LNCAP (cell line): ENCODE data around the gene RAD52.

ENCODE experiments used
- TF ChIP-seq, protein P1 (sequence below): fragments of 450-650 bp; IDR thresholded peaks from 2 replicates; pipeline ENCODE4 v1.5.1; 2017; ENCODE audit warnings: mild to moderate bottlenecking

RAD52 gene

DNA sequence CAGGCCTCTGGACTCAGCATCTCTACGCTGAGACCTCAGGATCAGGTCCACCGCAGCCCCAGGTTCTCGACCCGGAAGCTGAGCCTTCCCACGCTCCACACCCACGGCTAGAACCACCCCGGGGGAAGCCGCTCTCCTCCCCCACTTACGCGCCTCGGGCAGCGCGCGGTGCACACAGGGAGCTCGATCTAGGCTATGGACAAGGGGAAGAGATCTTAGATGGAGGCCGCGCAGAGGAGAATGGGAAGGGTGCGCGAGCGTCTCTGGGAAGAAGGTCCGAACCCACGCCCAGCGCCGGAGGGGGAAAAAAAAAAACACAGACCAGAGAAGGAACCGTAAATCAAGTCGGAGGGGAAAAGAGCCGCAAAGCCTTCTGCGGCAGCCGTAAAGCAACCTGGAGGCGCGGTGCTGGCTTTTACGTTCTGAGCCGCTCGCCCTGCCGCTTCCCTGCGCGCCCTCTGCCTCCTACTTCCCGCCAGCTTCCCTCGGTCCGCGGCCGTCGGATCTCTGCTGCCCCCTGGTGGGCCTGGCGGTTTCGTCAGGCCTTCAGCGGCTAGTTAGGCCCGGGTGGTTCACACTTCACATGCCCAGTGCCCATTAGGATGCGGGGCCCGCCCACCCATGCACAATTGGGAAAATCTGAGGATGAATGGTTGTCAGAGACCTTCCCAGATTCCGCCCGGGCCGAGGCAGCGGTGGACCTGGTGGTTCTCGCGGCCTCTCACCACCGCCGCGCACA is at the start of gene RAD52:
Gene RAD52 (minus strand): TSS at position 242 of the 739 bp plus-strand sequence. CDS start 16,636 bp downstream, outside the sequence.
- TF ChIP-seq, protein P1, sequence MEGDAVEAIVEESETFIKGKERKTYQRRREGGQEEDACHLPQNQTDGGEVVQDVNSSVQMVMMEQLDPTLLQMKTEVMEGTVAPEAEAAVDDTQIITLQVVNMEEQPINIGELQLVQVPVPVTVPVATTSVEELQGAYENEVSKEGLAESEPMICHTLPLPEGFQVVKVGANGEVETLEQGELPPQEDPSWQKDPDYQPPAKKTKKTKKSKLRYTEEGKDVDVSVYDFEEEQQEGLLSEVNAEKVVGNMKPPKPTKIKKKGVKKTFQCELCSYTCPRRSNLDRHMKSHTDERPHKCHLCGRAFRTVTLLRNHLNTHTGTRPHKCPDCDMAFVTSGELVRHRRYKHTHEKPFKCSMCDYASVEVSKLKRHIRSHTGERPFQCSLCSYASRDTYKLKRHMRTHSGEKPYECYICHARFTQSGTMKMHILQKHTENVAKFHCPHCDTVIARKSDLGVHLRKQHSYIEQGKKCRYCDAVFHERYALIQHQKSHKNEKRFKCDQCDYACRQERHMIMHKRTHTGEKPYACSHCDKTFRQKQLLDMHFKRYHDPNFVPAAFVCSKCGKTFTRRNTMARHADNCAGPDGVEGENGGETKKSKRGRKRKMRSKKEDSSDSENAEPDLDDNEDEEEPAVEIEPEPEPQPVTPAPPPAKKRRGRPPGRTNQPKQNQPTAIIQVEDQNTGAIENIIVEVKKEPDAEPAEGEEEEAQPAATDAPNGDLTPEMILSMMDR: peak; percentile 97

DNA sequence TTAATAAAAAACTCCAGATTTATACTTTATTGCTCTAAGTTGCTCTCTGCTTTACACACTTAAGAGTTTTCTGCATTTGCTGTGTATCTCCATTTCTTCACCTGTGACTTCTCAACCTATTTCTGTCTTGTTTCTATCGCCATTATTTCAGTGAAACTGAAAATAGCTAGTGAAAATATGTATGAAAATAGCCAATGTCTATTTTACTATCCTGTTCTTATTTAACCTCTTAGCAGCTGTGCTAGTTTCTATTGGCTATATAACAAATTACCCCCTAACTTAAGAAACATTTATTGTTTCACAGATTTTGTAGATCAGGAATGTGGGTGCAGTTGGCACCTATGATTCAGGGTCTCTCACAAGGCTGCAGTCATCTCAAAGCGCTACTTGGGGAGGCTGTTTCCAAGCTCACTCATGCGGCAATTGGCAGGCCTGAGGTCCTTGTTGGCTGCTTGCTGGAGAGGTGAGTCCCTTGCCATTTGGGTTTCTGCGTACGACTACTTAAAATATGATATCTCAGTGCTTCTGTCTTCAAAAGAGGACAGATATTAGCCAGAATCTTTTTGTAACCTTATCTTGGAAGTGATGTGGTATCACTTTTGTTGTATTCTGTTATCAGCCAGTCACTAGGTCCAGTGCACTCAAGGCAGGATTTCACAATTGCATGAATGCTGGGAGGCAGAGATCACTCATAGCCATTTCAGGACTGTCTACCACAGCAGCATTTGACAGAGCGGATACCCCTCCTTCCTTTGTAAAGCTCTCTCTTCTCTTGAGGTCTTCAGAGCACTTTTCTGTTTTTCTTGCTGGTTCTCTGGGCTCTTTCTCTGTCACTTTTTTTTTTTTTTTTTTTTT is 48.8 kb upstream of the RAD52 start:
- TF ChIP-seq, protein P1: no peak

DNA sequence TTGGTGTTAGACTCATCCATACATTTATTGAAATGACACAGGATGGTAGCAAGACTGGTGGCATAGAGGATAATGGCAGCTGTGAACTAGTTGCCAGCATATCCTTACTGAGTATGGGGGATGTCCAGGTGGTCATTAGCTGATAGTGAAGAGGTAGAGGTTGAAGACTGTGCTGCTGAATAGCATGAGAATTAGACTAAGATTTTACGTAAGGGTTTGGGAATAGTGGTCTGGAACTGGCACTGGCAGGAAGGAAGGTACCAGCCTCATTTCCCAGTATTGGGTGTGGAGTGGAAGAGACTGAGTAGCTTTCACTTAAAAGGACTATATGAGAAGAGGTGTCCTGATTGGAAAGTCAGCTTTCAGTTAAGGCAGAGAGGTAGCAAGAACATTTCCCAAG is 48.0 kb upstream of the RAD52 start:
- TF ChIP-seq, protein P1: no peak

DNA sequence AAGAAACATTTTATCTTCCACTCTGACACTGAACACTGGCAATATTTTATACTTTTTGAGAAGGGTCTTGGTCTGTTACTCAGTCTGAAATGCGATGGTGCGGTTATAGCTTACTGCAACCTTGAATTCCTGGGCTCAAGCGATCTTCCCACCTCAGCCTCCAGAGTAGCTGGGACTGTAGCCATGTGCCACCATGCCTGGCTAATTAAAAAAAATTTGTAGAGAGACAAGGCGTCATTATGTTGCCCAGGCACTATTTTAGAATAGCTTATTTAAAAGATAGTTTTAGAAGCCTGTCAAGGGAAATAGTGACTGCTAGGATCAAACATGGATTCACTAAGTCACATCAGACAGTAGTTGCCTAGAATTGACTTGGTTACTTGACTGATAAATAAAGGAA is 47.4 kb upstream of the RAD52 start:
- TF ChIP-seq, protein P1: no peak

DNA sequence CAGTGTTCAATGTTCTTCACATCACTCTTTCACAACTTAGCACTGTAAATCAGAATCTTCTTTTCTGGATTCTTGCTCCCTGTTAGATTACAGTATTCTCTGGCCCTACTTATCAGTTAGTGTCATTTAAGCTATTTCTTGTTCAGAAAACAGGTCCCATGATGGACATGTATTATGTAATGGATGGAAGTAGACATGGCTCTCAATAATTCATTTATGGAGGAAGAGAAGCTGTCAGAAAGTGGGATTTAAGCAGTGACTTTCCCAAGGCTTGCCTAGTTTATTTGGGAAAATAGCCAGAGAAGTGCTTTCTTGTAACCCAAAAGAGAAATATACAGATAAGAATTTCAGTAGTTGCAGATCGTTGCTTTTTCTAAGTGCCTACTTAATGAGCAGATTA is 43.2 kb upstream of the RAD52 start:
- TF ChIP-seq, protein P1: no peak

DNA sequence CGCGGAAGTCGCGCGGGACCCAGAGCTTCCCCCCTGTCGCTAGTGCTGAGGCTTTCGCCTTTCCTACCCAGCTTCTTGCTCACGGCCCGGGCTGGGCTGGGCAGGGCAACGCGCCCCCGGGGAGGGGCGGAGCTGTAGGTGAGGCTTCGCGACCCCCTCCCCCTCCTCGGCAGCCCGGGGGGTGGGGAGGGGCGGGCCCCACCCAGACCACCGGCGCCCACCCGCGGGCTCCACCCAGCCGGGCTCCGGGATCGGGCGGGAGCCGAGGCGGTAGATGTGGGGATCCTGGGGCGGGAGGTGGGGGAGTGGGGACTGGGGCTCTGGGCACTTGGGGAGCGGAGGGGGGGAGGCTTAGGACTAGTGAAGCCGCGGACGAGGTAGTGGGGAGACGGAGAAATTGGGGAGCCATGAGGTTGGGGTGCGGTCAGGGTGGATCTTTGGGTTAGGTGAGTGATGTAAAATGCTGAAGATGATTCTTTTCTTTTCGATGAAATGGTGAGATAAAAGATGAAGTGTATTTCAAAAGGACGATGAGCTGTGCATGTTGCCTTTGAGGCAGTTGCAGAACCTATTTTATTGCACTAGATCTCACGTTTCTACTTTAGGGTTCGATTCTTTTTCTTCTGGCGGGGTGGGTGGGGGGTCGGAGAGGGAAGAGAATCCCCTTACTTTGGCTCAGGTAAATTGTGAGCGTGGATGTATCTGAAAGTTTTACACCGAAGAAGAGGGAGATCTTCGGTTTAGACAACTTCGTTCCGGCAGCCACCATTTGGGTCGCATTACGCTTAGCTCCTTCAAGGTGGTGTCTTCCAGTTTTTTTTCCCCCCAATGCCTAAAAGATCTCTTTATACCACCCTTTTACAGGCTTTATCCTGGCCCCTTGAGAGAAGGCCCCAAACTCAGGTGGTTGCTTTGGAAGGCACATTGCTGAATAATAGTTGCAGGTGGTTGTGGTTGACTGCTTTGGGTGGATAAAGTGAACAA is 42.1 kb upstream of the RAD52 start:
- TF ChIP-seq, protein P1: no peak
